Left renal cortex interstitium (tissue), 4 donors: ENCODE data around the gene HAUS1. TPM values are rescaled to one million over a fixed set of nuclear protein-coding genes. Genes with fewer than 3 reads are reported as not detected.

Experiments
- polyA plus RNA-seq, 4 donors: library from polyadenylated mRNA; unstranded; fragments of 120-200 nt; gene quantifications; one replicate each; pipeline ENCODE4 v1.2.1, GENCODE V29; 2013; ENCODE audit not compliant: insufficient read length in 4 of 4

The HAUS1 gene
- polyA plus RNA-seq, 4 donors, result 44.3 to 51.3 (median 50.3) TPM

Other genes with a start within 250 kb of the HAUS1 start
- gene EPG5, start 137.1 kb upstream of the HAUS1 start, polyA plus RNA-seq, result 10 to 100 TPM; 16.2 to 35.3 (median 25.1) TPM
- 10 to 100 TPM in 2 of 4 donors, 1 to 10 TPM in 2; 8.4 to 14.9 (median 9.9) TPM for gene PSTPIP2, start 32.1 kb upstream of the HAUS1 start, polyA plus RNA-seq
- gene ATP5F1A, start 6.1 kb upstream of the HAUS1 start, polyA plus RNA-seq, result 100 to 1,000 TPM; 636 to 749 (median 691) TPM